Mucosa of descending colon (tissue), 3 donors: Measurements from ENCODE around the gene DCC. TPM values are rescaled to one million over a fixed set of nuclear protein-coding genes. Genes with fewer than 3 reads are reported as not detected.

Source experiments
- ATAC-seq: fragments of 200-7000 bp; cut with Tn5 transposase; one replicate; pipeline ENCODE4 v1.9.1; 2020; ENCODE audit warnings: mild to moderate bottlenecking, moderate library complexity
- DNase-seq, 3 donors: peaks; one replicate each; pipeline ENCODE4 v3.0.0-alpha.2; 2020
- H3K36me3 ChIP-seq: fragments of 200-600 bp; one replicate; pipeline ENCODE4 v1.8.0; 2021; ENCODE audit warnings: low read depth, mild to moderate bottlenecking
- H3K4me1 ChIP-seq: fragments of 200-600 bp; one replicate; pipeline ENCODE4 v1.8.0; 2021; ENCODE audit warnings: low read depth, mild to moderate bottlenecking
- H3K4me3 ChIP-seq: fragments of 200-600 bp; one replicate; pipeline ENCODE4 v1.8.0; 2021; ENCODE audit warnings: mild to moderate bottlenecking
- H3K9me3 ChIP-seq: fragments of 200-600 bp; one replicate; pipeline ENCODE4 v1.8.0; 2021; ENCODE audit warnings: mild to moderate bottlenecking
- CTCF ChIP-seq: fragments of 200-600 bp; IDR thresholded peaks from one replicate; pipeline ENCODE4 v1.8.0; 2022; ENCODE audit warnings: antibody characterized with exemption, mild to moderate bottlenecking
- intact Hi-C, 2 donors: fragments of 100-400 bp; cut with DNase I in 1 of 2; cut with micrococcal nuclease in 1 of 2; formaldehyde crosslinking; loops; one replicate each; pipeline versions ENCODE4 v1.11.0 to v1.11.1; 2022; cut with DNase I, micrococcal nuclease
- total RNA-seq, 3 donors: library from RNA; stranded (reverse); fragmentation: NEBNext Ultra II Directional in 2 of 3; extraction: Animal tissue kit (Norgen Biotek cat#: 25700) in 2 of 3; gene quantifications; one replicate each; pipeline versions ENCODE4 v1.2.1 to v1.2.4, GENCODE V29; 2021 to 2023
- donor health status: DM: no; HTN: no; CAD: no; lungs with moderate emphysema.
- donor health status: DM: no; HTN: no; CAD: no.
- donor health status: DM: no; HTN: yes; CAD: no.

DCC gene
- total RNA-seq, 3 donors from 2014 or later, result 0.26 to 1.3 (median 0.34) TPM

DNA sequence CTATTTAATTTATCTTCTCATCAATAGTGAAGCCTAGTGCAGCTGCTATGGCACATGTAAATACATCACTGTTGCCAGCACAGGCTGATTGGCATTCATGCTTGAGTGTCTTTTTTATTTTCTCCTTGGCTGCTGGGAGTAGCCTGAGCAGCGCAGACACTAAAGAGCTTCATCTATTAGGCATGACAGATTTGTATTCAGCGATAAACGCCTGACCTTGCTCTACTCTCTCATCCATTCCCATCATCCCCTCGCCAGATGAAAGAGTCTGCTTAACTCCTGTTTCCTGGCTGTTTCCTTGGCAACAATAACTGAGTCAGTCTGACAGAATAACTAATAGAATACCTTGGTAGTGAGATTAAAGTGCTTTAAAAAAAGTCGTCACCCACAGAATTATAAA, 753.6 kb downstream of the DCC start:
- no peaks in the 10 kb centered on the region for H3K4me1 ChIP-seq
- intact Hi-C loops, result no loop called here
- H3K9me3 ChIP-seq, result no peaks in the 10 kb centered on the region
- no peaks in the 10 kb centered on the region for H3K36me3 ChIP-seq
- no peak overlapping the region for H3K4me3 ChIP-seq
- no peak for DNase-seq
- ATAC-seq, result no peak
- no peak for TF ChIP-seq CTCF

- Histone ChIP-seq H3K36me3 (no peaks in the 10 kb centered on the region), H3K9me3 (no peaks in the 10 kb centered on the region), H3K4me3 (no peak overlapping the region), H3K4me1 (no peaks in the 10 kb centered on the region)
- DNase-seq (no peak), ATAC-seq (no peak)
- TF ChIP-seq CTCF, result no peak
- intact Hi-C loops, result no loop called here
Observed at GRCh38 chr18:53101536-53102105, 761.6 kb downstream of the DCC start.

- intact Hi-C loops, result no loop called here
- no peak for TF ChIP-seq CTCF
- DNase-seq (no peak), ATAC-seq (no peak)
- Histone ChIP-seq H3K4me3 (no peak overlapping the region), H3K36me3 (no peaks in the 10 kb centered on the region), H3K4me1 (no peaks in the 10 kb centered on the region), H3K9me3 (no peaks in the 10 kb centered on the region)
Observed at GRCh38 chr18:53114441-53114840, 774.4 kb downstream of the DCC start.

DNA sequence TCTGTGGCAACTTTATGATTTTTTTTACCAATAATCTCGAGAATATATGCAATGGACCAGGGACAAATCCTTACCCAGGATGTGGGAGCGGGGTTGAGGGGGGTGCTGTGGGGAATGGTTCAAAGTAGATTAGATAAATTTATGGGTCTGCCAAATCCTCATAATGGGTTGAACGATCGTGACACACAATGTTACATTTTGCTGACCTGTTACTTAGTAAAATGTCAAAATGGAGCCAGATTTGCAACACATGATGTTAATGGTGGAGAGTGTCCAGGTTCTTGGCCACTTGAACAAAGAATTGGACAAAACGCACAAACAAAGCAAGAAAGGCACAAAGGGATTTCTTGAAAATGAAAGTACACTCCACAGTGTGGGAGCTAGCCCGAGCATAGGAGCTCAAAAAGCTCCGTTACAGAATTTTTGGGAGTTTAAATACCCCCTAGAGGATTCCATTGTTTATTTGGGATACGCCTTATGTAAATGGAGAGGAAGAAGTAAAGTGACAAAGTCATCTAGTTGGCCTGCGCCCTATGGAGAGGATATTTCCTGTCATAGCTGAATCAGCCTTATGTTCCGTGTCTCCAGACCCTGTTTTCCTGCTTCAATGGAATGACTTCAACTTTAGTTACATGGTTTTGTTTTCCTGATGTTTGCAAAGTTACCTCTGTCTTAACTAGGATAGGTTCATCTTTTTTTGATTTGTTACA, 776.0 kb downstream of the DCC start:
- ATAC-seq, result no peak

DNA sequence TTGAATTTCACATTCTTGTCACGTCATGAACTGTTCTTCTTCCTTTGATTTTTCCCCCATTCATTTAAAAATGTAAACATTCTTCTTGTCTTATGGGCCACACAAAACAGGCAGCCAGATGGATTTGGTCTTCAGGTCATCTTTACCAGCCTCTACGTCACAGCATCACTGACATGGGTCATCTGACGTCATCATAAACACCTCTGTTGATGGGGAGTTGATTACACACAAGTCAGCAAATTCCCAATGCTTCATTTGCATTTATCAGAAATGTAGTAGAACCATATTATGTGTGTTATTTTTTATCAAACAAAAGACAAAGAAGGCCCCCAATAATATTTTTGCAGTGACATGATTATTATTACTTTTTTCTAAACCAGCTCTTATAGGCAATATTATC, 777.9 kb downstream of the DCC start:
- no peaks in the 10 kb centered on the region for H3K36me3 ChIP-seq
- DNase-seq (no peak), ATAC-seq (no peak)
- intact Hi-C loops, result no loop called here
- TF ChIP-seq CTCF, result no peak
- no peaks in the 10 kb centered on the region for H3K4me1 ChIP-seq
- H3K9me3 ChIP-seq, result no peaks in the 10 kb centered on the region
- no peak overlapping the region for H3K4me3 ChIP-seq

More for the DNA sequence above, 776.0 kb downstream of the DCC start:
- H3K4me1 ChIP-seq, result no peaks in the 10 kb centered on the region
- H3K9me3 ChIP-seq, result no peaks in the 10 kb centered on the region
- intact Hi-C loops, result no loop called here
- no peak for TF ChIP-seq CTCF
- no peaks in the 10 kb centered on the region for H3K36me3 ChIP-seq
- DNase-seq, result no peak
- H3K4me3 ChIP-seq, result no peak overlapping the region
